IMR-90 (cell line): Measurements from ENCODE around the gene ARHGAP24. TPM values are rescaled to one million over a fixed set of nuclear protein-coding genes. Genes with fewer than 3 reads are reported as not detected.

ENCODE experiments used
- ATAC-seq: fragments of 200-7000 bp; cut with Tn5 transposase; 2 replicates; pipeline ENCODE4 v1.9.1; 2020; ENCODE audit warnings: low read depth, mild to moderate bottlenecking, moderate library complexity
- BruUV-seq: library from RNA; stranded (reverse); fragments of 400-500 nt; replicated peaks from 2 replicates; lab custom pipeline; 2021; lab: Mats Ljungman, UMichigan
- CTCF ChIA-PET: fragments of 300-600 bp; formaldehyde crosslinking; extraction: SDS; loops from one replicate; lab custom pipeline; 2021; ENCODE audit warnings: antibody characterized with exemption; lab: Yijun Ruan, JAX
- POLR2A ChIA-PET: fragments of 300-600 bp; sonication (Branson Sonifier 250); formaldehyde crosslinking; loops from one replicate; lab custom pipeline; 2022; ENCODE audit warnings: antibody characterized with exemption; ENCODE audit not compliant: unreplicated experiment; lab: Charles Lee
- DNase-seq: peaks from one replicate; pipeline ENCODE4 v3.0.0; 2013
- H2AFZ ChIP-seq: replicated peaks from 2 replicates; pipeline ENCODE3; 2013; ENCODE audit warnings: low read length, mild to moderate bottlenecking; ENCODE audit not compliant: poor library complexity
- H2AK5ac ChIP-seq: 2 replicates; pipeline ENCODE4 v1.6.1; 2013; ENCODE audit warnings: low read depth, low read length, inconsistent platforms
- H2AK9ac ChIP-seq: replicated peaks from 2 replicates; pipeline ENCODE3; 2013; ENCODE audit warnings: mild to moderate bottlenecking, low read depth, low read length, moderate library complexity; ENCODE audit not compliant: poor library complexity
- H2BK120ac ChIP-seq: 2 replicates; pipeline ENCODE4 v1.6.1; 2013; ENCODE audit warnings: low read depth, low read length, inconsistent platforms
- H2BK15ac ChIP-seq: 3 replicates; pipeline ENCODE4 v1.6.1; 2013; ENCODE audit warnings: low read depth, low read length, inconsistent platforms
- H2BK20ac ChIP-seq: 2 replicates; pipeline ENCODE4 v1.6.1; 2013; ENCODE audit warnings: low read depth, mild to moderate bottlenecking, inconsistent platforms, low read length, moderate library complexity
- H2BK5ac ChIP-seq: 2 replicates; pipeline ENCODE4 v1.6.1; 2013; ENCODE audit warnings: mild to moderate bottlenecking, low read depth, low read length, inconsistent platforms; ENCODE audit not compliant: poor library complexity, severe bottlenecking
- H3K14ac ChIP-seq: replicated peaks from 2 replicates; pipeline ENCODE4 v1.6.1; 2013; ENCODE audit warnings: low read depth, low read length, inconsistent platforms
- H3K18ac ChIP-seq: 2 replicates; pipeline ENCODE4 v1.6.1; 2013; ENCODE audit warnings: low read depth, low read length, control low read depth
- H3K23ac ChIP-seq: 2 replicates; pipeline ENCODE4 v1.6.1; 2013; ENCODE audit warnings: low read depth, low read length, inconsistent platforms
- H3K27ac ChIP-seq: 2 replicates; pipeline ENCODE4 v1.5.1; 2013; ENCODE audit warnings: mild to moderate bottlenecking, control low read depth, low read length; ENCODE audit not compliant: insufficient read depth
- H3K27me3 ChIP-seq: 2 replicates; pipeline ENCODE4 v1.6.1; 2013; ENCODE audit warnings: low read length; ENCODE audit not compliant: control insufficient read depth, insufficient read depth
- H3K36me3 ChIP-seq: 2 replicates; pipeline ENCODE4 v1.6.1; 2013; ENCODE audit warnings: low read length, mixed read lengths; ENCODE audit not compliant: control insufficient read depth, insufficient read depth
- H3K4ac ChIP-seq: 2 replicates; pipeline ENCODE4 v1.6.1; 2013; ENCODE audit warnings: low read depth, low read length, inconsistent platforms
- H3K4me1 ChIP-seq: 2 replicates; pipeline ENCODE4 v1.6.1; 2013; ENCODE audit warnings: low read length, mixed read lengths; ENCODE audit not compliant: control insufficient read depth, insufficient read depth
- H3K4me2 ChIP-seq: 2 replicates; pipeline ENCODE4 v1.6.1; 2013; ENCODE audit warnings: low read depth, mild to moderate bottlenecking, control low read depth, low read length, moderate library complexity
- H3K4me3 ChIP-seq: 2 replicates; pipeline ENCODE4 v1.5.1; 2013; ENCODE audit warnings: low read depth, mild to moderate bottlenecking, control low read depth, low read length, moderate library complexity; ENCODE audit not compliant: insufficient read depth
- H3K56ac ChIP-seq: 2 replicates; pipeline ENCODE4 v1.6.1; 2013; ENCODE audit warnings: low read length, inconsistent platforms; ENCODE audit not compliant: insufficient read depth; ENCODE audit errors: extremely low read depth
- H3K79me1 ChIP-seq, 2 experiments: 2 replicates each; pipeline ENCODE4 v1.6.1; 2013; ENCODE audit warnings: low read length in 2 of 2, inconsistent platforms in 1 of 2, low read depth in 1 of 2
- H3K9ac ChIP-seq: 2 replicates; pipeline ENCODE4 v1.6.1; 2013; ENCODE audit warnings: low read depth, low read length, control low read depth
- H3K9me1 ChIP-seq: 2 replicates; pipeline ENCODE4 v1.6.1; 2013; ENCODE audit warnings: low read length, inconsistent platforms; ENCODE audit not compliant: insufficient read depth
- H3K9me3 ChIP-seq: 2 replicates; pipeline ENCODE4 v1.6.1; 2013; ENCODE audit warnings: low read length; ENCODE audit not compliant: control insufficient read depth, insufficient read depth
- H4K20me1 ChIP-seq: 2 replicates; pipeline ENCODE4 v1.6.1; 2013; ENCODE audit warnings: low read length, inconsistent platforms; ENCODE audit not compliant: insufficient read depth
- H4K5ac ChIP-seq: 2 replicates; pipeline ENCODE4 v1.6.1; 2013; ENCODE audit warnings: mild to moderate bottlenecking, low read depth, low read length, control low read depth
- H4K8ac ChIP-seq, 2 experiments: 2 replicates each; pipeline ENCODE4 v1.6.1; 2013; ENCODE audit warnings: low read depth in 2 of 2, low read length in 2 of 2, control low read depth in 1 of 2, inconsistent platforms in 1 of 2
- H4K91ac ChIP-seq: 2 replicates; pipeline ENCODE4 v1.6.1; 2013; ENCODE audit warnings: low read depth, low read length, inconsistent platforms; ENCODE audit not compliant: insufficient read depth
- BHLHE40 ChIP-seq: fragments of 150-350 bp; IDR thresholded peaks from 2 replicates; pipeline ENCODE4 v1.6.1; 2016; ENCODE audit warnings: mild to moderate bottlenecking, low read depth, low read length
- FOS ChIP-seq: fragments of 150-350 bp; IDR thresholded peaks from 2 replicates; pipeline ENCODE4 v1.6.1; 2016; ENCODE audit warnings: low read depth, low read length
- RCOR1 ChIP-seq: IDR thresholded peaks from 2 replicates; pipeline ENCODE4 v1.6.1; 2012; ENCODE audit warnings: mild to moderate bottlenecking, low read length, improper control_type of control experiment; ENCODE audit not compliant: insufficient replicate concordance
- SMC3 ChIP-seq: fragments of 150-350 bp; IDR thresholded peaks from 2 replicates; pipeline ENCODE4 v1.6.1; 2016; ENCODE audit warnings: low read depth, mild to moderate bottlenecking, antibody characterized with exemption, low read length, moderate library complexity
- USF2 ChIP-seq: fragments of 150-350 bp; IDR thresholded peaks from 2 replicates; pipeline ENCODE4 v1.6.1; 2017; ENCODE audit warnings: mild to moderate bottlenecking, antibody characterized with exemption, low read length, low read depth
- WGBS, 2 experiments: methylation state at CpG; one replicate each; pipeline versions ENCODE4 v1.1.5 to v1.1.7; 2013; ENCODE audit warnings: missing lambda C conversion rate in 2 of 2; ENCODE audit not compliant: insufficient read length in 1 of 2; ENCODE audit errors: extremely low coverage in 2 of 2; 5-methylcytosine and 5-hydroxymethylcytosine counted together
- dilution Hi-C: fragments of 300-500 bp; cut with HindIII; formaldehyde crosslinking; loops from one replicate; pipeline ENCODE4 v1.14.3; 2018; ENCODE audit warnings: low sequenced_read_pairs; ENCODE audit not compliant: unreplicated experiment
- in situ Hi-C: fragments of 300-500 bp; cut with MboI; formaldehyde crosslinking; loops from 3 replicates; pipeline ENCODE4 v1.14.3; 2019; ENCODE audit warnings: low sequenced_read_pairs, inconsistent platforms, mixed read lengths
- intact Hi-C: fragments of 100-400 bp; cut with micrococcal nuclease; formaldehyde crosslinking; loops from 2 replicates; pipeline ENCODE4 v1.10.0; 2022
- polyA plus RNA-seq, 3 experiments: library from polyadenylated mRNA; depleted of rRNA; stranded (reverse); fragments of >200 nt; gene quantifications; 2 replicates each; pipeline ENCODE4 v1.2.3, GENCODE V29; 2012; ENCODE audit warnings: low replicate concordance in 1 of 3
- total RNA-seq: library from RNA; depleted of rRNA; stranded (reverse); fragments of >200 nt; gene quantifications from 2 replicates; pipeline ENCODE4 v1.2.3, GENCODE V29; 2012

ARHGAP24 gene
- total and polyA plus RNA-seq, 2 of the 4 experiments (the other 2 are of a cell fraction), result 11.9 to 24.0 TPM

- Histone ChIP-seq H2BK5ac (no peak overlapping the region), H3K79me1 (no peaks in the 10 kb centered on the region), H3K36me3 (no peaks in the 10 kb centered on the region), H3K23ac (no peak overlapping the region), H3K9me3 (no peaks in the 10 kb centered on the region), H4K5ac (no peak overlapping the region), H3K18ac (no peak overlapping the region), H3K4ac (no peak overlapping the region), H2AK9ac (no peak overlapping the region), H3K56ac (no peak overlapping the region), H2BK20ac (no peak overlapping the region), H2AFZ (no peak overlapping the region), H4K20me1 (no peaks in the 10 kb centered on the region), H3K14ac (no peak overlapping the region), H3K4me3 (no peak overlapping the region), H3K9ac (no peak overlapping the region), H2BK15ac (no peak overlapping the region), H3K27ac (no peak overlapping the region), H3K4me2 (no peak overlapping the region), H3K27me3 (no peaks in the 10 kb centered on the region), H4K8ac (no peak overlapping the region), H3K4me1 (peaks cover 2% of the 10 kb centered on the region; the same call in 1 of the 2 replicates), H4K91ac (no peak overlapping the region), H2BK120ac (no peak overlapping the region), H2AK5ac (no peak overlapping the region), H3K9me1 (peaks cover 7% of the 10 kb centered on the region)
- POLR2A ChIA-PET, result interaction anchor here (0.6 kb wide), 1 partner anchor 183 kb away, joined by 3 read pairs; no protein-coding TSS in a partner anchor
- no CpG with 5 or more reads among the region's 5 CpGs for WGBS, 2 experiments
- BruUV-seq, result no TSS peak
- peak; percentile 66 for ATAC-seq
- intact Hi-C loops, result loop anchor here (5.0 kb wide), 1 partner anchor 268 kb away; no protein-coding TSS in a partner anchor
- in situ Hi-C loops, result loop anchor here (5.0 kb wide), 1 partner anchor 593 kb away; no protein-coding TSS in a partner anchor
- dilution Hi-C loops, result no loop called here
- DNase-seq, result peak; percentile 67
- TF ChIP-seq SMC3 (no peak), FOS (peak; percentile 63; the same call in 1 of the 2 replicates), USF2 (no peak), RCOR1 (no peak), BHLHE40 (no peak)
- CTCF ChIA-PET, result interaction anchor here (1.5 kb wide), 1 partner anchor 12 kb away, joined by 3 read pairs; no protein-coding TSS in a partner anchor
Measured at GRCh38 chr4:85740431-85740861, 265.5 kb downstream of the ARHGAP24 start.
